Fibroblast of skin of right biceps (primary cell): ENCODE data around the gene PI4KA.
"Not testable (repeated sequence)": the region's sequence is repeated elsewhere in the genome, so short reads cannot be mapped to it uniquely, and the experiment has no call there.

Source experiments
- DNase-seq: peaks from one replicate; pipeline ENCODE4 v3.0.0-alpha.2; 2013

The PI4KA gene

DNA sequence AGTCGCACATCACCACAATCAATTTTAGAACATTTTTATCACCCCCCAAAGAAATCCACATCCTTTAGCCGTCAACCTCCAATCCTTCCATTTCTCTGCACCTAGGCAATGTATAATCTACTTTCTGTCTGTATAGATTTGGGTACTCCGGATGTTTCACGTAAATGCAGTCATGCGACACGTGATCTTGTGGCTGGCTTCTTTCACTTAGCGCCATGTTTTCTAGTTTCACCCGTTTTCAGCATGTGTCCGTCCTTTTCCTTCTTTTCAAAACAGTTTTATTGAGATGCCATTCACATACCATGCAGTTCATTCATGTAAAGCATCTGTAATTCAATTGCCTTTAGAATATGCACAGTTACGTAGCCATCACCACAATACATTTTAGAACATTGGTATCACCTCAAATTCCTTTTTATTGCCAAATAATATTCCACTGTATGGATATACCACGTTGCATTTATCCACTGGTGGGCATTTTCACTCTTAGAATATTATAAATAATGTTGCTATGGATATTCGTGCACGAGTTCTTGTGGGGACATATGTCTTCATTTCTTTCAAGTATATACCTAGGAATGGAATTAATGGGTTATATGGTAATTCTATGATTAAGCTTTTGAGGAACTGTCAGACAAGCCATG lies 179.7 kb downstream of the PI4KA start:
- DNase-seq = not testable (repeated sequence)

- DNase-seq = no peak
These were observed 180.8 kb downstream of the PI4KA start for GRCh38 chr22:20677684-20678242.

- DNase-seq = not testable (repeated sequence)
These were observed 183.0 kb downstream of the PI4KA start for GRCh38 chr22:20675613-20676012.

DNA sequence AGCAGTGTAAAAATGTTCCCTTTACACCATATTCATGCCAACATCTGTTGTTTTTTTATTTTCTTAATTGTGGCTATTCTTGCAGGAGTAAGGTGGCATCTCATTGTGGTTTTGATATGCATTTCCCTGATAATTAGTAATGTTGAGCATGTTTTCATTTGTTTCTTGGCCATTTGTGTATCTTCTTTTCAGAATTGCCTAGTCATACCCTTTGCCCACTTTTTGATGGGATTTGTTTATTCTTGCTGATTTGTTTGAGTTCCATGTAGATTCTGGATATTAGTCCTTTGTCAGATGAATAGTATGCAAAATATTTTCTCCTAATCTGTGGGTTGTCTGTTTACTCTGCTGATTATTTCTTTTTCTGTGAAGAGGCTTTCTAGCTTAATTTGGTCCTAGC lies 183.6 kb downstream of the PI4KA start:
- no peak for DNase-seq

DNA sequence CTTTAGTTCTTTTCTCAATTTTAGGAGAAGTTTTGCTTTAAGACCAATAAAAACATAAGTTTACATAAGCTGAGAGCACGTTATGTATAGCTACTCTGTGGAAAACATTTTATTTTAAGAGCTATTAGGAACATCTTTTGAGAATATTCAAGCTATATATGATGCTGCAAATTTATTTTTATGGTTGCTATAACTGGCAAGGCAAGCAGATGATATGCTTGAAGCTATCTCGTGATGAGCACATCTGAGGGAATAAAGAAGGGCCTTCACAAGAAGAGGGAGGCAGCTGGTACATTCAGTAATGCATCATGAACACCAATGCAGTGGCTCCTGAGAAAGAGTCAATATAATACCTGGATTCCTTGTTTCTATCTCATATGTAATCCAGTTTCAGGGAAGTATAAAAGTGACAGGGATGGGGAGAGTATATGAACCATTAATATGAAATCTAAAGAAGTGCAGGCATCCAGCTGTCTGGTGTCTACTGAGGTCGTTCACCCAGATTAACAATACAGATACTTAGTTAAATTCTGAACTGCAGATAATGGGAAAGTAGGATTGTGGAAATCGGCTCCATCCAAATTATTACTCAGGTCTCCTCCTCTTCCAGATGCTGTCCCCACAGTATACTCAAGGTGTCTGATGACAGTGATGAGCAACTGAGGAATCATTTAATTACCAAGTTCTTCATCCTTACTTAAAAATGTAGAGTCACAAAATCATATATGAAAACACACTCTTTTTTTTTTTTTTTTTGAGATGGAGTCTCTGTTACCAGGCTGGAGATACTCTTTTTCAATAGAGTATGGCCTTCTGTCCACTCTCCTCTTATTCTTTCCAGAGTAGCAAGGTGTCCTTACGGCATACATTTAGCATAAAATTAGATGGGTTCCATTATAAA lies 185.1 kb downstream of the PI4KA start:
- no peak for DNase-seq

GRCh38 chr22:20672732-20673131 lies 185.9 kb downstream of the PI4KA start:
- DNase-seq = no peak

DNA sequence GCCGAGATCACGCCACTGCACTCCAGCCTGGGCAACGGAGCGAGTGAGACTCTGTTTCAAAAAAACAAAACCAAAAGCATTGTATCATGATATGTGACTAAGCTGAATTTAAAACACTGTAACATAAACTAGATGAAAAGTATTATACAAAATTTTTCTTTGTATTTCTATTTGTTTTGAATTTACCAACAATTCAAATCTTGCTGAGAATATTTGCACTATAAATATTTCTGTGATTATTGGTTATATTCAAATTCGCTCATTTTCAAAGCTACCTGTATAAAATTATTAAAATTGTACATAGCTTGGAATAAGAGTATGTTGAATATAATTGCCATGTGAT lies 186.6 kb downstream of the PI4KA start:
- DNase-seq = no peak

- no peak for DNase-seq
These were observed 187.1 kb downstream of the PI4KA start for GRCh38 chr22:20671409-20672081.

DNA sequence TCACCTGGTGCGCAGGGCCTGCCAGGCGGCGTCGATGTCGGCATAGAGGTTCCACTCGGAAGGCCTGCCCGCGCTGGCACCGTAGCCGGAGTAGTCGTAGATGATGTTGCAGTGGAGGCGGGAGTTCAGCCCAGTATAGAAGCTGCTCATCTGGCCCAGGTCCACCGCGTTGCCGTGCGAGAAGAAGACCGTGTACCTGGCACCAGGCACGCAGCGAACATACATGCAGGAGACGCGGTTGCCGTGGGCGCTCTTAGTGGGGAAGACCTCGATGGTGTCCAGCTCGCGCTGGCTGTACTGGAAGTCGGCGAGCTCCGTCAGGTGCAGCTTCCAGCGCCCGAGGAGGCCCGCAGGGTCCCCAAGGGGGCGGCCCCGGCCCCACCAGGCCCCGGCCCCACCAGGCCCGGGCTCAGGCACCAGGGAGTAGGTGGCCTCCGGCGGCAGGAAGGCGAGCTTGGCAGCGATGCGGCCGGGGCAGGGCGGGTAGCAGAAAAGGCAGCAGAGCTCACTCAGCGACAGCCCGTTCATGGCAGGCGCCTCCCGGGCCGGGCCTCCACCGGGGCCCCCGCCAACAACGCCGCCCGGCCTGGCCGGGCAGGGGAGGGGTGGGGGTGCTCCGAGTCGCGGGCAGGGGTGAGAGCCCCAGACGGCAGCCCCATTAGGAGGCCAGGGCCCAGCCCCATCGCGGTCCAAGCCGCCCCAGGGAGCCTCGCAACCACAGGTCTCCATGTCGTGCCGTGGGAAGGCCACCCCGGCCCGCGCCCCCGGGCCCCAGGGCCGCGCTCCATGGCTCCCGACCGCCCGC lies 188.0 kb downstream of the PI4KA start:
- DNase-seq = not testable (repeated sequence)

DNA sequence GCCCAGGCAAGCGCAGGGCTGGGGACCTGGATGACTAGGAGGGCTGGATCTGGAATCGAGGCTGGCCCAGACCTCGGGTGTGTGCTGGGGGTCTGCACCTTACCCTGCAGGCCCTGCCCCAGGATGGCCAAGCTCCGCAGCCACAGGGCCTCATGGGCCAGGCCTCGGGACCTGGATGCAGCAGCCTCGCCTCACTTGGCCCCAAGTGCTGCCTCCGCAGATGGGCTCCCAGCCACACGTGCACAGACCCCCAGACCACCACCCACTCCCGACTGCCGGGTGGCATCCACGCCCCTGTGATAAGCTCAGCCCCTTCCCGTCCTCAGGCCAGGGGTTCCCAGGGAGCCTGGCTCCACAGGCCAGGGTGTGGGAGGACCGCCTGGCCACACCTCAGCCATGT lies 188.7 kb downstream of the PI4KA start:
- not testable (repeated sequence) for DNase-seq

DNA sequence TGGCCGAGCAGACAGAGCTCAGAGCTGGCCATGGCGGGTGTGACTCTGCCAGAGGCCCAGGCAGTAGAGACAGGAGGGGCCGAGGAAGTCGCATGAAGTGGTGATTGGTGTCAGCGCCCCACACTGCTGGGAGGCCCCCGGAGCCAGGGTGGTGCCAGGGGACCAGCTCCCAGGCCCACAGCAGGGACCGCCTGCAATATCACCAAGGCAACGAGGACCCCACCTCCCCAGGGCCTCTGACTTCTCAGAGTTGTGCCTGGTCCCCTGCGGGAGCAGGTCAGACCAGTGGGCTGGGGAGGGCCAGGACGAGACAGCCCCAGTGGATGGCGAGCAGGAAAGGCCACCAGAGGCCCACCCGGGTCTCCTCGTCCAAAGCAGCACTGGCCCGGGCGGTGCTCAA lies 189.1 kb downstream of the PI4KA start:
- not testable (repeated sequence) for DNase-seq

DNA sequence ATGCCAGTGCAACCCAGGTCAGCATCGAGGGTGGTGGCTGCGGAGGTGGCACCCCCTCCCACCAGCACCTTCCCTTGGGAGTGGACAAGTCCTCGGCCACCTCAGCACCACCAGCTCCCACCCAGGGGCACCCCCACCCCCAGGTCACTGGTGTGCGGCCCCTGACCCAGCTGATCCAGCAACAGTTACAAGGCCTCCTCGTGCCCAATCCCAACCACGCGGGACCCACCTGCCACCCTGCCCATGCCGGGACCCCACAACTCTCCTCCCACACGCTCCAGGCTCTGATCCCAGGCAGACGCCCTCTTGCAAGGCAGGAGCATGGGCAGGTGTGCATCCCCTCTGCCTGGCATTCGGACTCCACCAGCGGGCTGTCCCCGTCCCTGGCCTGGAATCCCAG lies 189.8 kb downstream of the PI4KA start:
- DNase-seq = not testable (repeated sequence)

- not testable (repeated sequence) for DNase-seq
These were observed 190.4 kb downstream of the PI4KA start for GRCh38 chr22:20668226-20668625.

GRCh38 chr22:20667548-20667947 lies 191.1 kb downstream of the PI4KA start:
- not testable (repeated sequence) for DNase-seq

- DNase-seq = no peak
These were observed 192.1 kb downstream of the PI4KA start for GRCh38 chr22:20666560-20666959.

DNA sequence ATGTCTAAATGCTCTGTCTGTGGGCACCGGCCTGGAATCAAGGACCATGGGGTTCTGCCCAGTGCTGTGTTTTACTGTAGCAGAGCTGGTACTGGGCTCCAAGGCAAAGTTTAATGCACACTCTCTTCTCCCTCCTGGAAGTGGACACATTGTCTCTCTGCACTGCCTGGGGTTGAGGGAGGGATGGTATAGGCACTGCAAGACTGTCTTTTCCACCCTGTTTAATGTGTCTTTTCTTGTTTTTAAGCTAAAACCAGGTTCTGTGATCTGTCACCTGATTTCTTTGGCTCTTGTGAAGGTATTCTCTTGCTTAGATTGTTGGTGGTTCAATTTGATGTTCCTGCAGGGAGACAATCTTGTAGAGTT lies 194.0 kb downstream of the PI4KA start:
- DNase-seq = no peak

DNA sequence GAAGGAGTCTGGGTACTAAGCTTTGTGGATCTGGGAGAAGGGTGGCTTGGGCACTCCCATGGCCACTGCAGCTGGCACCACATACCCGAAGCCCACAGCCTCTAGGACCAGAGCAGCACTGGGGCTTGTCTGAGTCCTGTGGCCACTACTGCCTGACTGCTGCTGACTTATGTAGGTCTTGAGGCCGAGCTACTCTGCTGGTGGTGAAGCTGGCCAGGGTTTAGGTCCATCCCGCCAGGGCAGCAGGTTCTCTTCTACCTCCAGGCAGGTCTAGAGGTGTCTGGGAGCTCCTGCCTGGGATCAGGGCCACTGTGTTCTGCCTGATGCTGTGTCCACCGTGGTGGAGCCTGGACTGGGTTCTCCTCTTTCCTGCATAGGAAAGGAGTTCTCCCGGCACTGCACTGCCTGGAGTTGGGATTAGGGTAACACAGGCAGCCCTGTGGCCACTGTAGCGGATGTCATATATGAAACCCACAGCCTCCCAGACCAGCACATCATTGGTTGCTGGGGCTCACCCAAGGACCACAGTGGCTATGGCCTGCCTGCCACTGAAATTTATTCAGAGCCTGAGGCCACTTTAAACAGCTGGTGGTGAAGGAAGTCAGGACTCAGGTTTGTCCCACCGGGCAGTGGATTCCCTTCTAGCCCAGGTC lies 194.5 kb downstream of the PI4KA start:
- DNase-seq = no peak

DNA sequence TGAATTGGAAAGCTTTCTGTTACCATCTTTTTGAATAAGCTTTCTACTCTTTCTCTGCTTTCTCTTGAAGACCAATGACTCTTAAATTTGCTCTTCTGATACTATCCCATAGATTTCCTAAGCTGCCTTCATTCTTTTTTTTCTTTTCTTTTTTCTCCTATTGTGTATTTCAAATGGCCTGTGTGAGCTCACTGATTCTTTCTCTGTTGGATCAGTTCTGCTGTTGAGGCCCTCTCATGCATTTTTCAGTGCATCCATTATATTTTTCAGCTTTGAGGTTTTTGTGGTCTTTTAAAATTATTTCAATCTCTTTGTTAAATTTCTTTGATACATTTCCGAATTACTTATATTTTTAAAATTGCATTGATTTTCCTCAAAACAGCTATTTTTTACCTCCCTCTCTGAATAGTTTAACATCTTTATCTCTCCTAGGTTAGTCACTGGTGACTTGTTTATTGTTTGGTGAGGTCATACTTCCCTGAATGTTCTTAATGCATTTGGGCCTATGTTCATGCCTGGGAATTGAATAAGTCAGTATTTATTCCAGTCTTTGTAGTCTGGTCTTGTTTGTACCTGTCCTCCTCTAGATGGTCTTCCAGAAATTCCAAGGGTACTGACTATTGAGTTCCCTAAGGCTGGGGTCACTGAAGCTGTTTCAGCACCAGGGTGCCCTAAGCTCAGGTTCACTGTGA lies 195.3 kb downstream of the PI4KA start:
- DNase-seq = no peak

DNA sequence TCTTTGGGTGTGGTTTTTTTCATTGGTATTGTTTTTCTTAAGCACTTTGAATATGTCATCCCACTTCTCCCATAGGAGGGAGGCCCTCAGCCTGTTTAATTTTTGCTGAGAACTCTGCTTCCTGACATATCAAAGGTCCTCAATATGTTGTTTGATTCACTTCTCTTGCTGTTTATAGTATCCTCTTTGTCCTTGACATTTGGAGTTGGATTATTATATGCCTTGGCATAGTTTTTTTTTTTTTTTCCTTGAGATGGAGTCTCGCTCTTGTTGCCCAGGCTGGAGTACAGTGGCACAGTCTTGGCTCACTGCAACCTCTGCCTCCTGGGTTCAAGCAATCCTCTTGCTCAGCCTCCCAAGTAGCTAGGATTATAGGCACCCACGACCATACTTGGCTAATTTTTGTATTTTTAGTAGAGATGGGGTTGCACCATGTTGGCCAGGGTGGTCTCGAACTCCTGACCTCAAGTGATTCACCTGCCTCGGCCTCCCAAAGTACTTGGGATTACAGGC lies 196.0 kb downstream of the PI4KA start:
- DNase-seq = not testable (repeated sequence)

- no peak for DNase-seq
These were observed 197.1 kb downstream of the PI4KA start for GRCh38 chr22:20661473-20661872.

GRCh38 chr22:20660441-20661054 lies 198.1 kb downstream of the PI4KA start:
- no peak for DNase-seq
